ENCODE measurements around the gene NPC1. TPM values are rescaled to one million over a fixed set of nuclear protein-coding genes. Genes with fewer than 3 reads are reported as not detected.

The NPC1 gene
- total and polyA plus RNA-seq, 11 donors = 7.8 to 42.7 (median 16.8) TPM

GRCh38 chr18:23605941-23606340 lies 19.6 kb upstream of the NPC1 start:
- Histone ChIP-seq H3K27me3 (no peaks in the 10 kb centered on the region), H3K27ac (no peak overlapping the region), H3K4me1 (peaks cover 0 to 7% (median 0%) of the 10 kb centered on the region in 12 donors), H3K9me3 (no peaks in the 10 kb centered on the region), H3K36me3 (peaks cover 0 to 13% (median 0%) of the 10 kb centered on the region in 9 donors), H3K4me3 (no peak overlapping the region)
- DNase-seq (no peak), ATAC-seq (no peak)
- intact Hi-C loops (cut with DNase I) = no loop called here
- TF ChIP-seq CTCF (IDR thresholded peaks at IDR 0.05) (no peak), POLR2A (IDR thresholded peaks at IDR 0.05) (no peak)

- intact Hi-C loops (cut with DNase I) = no loop called here
- Histone ChIP-seq H3K9me3 (no peaks in the 10 kb centered on the region), H3K27ac (no peak overlapping the region), H3K4me3 (no peak overlapping the region), H3K27me3 (no peaks in the 10 kb centered on the region), H3K36me3 (no peaks in the 10 kb centered on the region), H3K4me1 (peaks cover 0 to 5% (median 0%) of the 10 kb centered on the region in 12 donors)
- ATAC-seq (no peak), DNase-seq (no peak)
- TF ChIP-seq POLR2A (IDR thresholded peaks at IDR 0.05) (no peak), CTCF (IDR thresholded peaks at IDR 0.05) (no peak)
- 60 to 83% (median 76%) methylated on average over 1 of the region's 1 CpG for WGBS, 4 donors
Observed at GRCh38 chr18:23599809-23600208, 13.5 kb upstream of the NPC1 start.

GRCh38 chr18:23596183-23596582 lies 9.9 kb upstream of the NPC1 start:
- TF ChIP-seq CTCF (IDR thresholded peaks at IDR 0.05) = no peak
- intact Hi-C loops (cut with DNase I) = no loop called here
- H3K4me1 ChIP-seq = peaks cover 0 to 11% (median 0%) of the 10 kb centered on the region in 12 donors
- no peaks in the 10 kb centered on the region for H3K36me3 ChIP-seq
- peak in 1 of 5 donors; percentile 32 for DNase-seq
- H3K27me3 ChIP-seq = no peaks in the 10 kb centered on the region
- no peak overlapping the region for H3K4me3 ChIP-seq
- no peaks in the 10 kb centered on the region for H3K9me3 ChIP-seq
- 79 to 81% (median 79%) methylated on average over 7 of the region's 7 CpGs for WGBS, 4 donors
- peak overlapping the region in 1 of 12 donors; percentile 33 for H3K27ac ChIP-seq
- no peak for ATAC-seq

- intact Hi-C loops (cut with DNase I) = no loop called here
Observed at GRCh38 chr18:23595591-23595990, 9.3 kb upstream of the NPC1 start.

More at GRCh38 chr18:23595591-23595990, 9.3 kb upstream of the NPC1 start:
- peaks cover 0 to under 1% (median 0%) of the 10 kb centered on the region in 9 donors for H3K27me3 ChIP-seq
- H3K4me3 ChIP-seq = no peak overlapping the region
- no peaks in the 10 kb centered on the region for H3K36me3 ChIP-seq
- H3K9me3 ChIP-seq = no peaks in the 10 kb centered on the region
- H3K4me1 ChIP-seq = peaks cover 0 to 11% (median 0%) of the 10 kb centered on the region in 12 donors
- H3K27ac ChIP-seq = peak overlapping the region in 1 of 12 donors; percentile 33
- no peak for DNase-seq
- no peak for ATAC-seq
- WGBS, 4 donors = 93 to 98% (median 95%) methylated on average over 7 of the region's 7 CpGs
- TF ChIP-seq CTCF (IDR thresholded peaks at IDR 0.05) = no peak
- TF ChIP-seq POLR2A (IDR thresholded peaks at IDR 0.05) = no peak
